Measurements from ENCODE around the gene GLI3.

DNA sequence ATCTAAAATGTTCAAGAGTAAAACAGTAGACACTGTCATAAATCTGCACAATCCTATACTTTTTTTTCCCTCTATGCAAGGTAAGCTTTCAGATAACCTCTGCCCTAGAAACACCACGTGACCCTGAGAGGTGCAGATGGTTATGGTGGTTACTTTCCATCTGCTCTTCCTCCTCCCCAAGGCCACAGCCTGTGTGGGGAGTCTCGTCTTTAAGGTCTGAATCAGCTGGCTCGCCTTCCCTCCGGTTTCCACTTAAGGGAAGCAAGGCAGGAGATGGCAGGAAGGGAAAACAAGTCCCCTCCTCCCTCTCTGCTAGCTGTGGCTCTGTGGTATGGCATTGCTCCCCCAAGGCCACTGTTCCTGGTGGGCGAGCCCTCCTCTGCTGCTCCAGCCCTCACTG lies 181.8 kb downstream of the GLI3 start:
- TF ChIP-seq ATF1 (CRISPR knock-in tag; IDR thresholded peaks at IDR 0.05), result no peak
- TF ChIP-seq, protein P1, sequence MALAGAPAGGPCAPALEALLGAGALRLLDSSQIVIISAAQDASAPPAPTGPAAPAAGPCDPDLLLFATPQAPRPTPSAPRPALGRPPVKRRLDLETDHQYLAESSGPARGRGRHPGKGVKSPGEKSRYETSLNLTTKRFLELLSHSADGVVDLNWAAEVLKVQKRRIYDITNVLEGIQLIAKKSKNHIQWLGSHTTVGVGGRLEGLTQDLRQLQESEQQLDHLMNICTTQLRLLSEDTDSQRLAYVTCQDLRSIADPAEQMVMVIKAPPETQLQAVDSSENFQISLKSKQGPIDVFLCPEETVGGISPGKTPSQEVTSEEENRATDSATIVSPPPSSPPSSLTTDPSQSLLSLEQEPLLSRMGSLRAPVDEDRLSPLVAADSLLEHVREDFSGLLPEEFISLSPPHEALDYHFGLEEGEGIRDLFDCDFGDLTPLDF (CRISPR knock-in tag; IDR thresholded peaks at IDR 0.05), result no peak
- no peak for TF ChIP-seq ESRRA (CRISPR knock-in tag; IDR thresholded peaks at IDR 0.05; ENCODE audit: borderline replicate concordance)

Data from WTC11 (cell line).